Keratinocyte (primary cell): ENCODE results near the gene GCFC2.

Experiments
- EZH2 ChIP-seq: IDR thresholded peaks from one replicate; pipeline ENCODE4 v1.6.1; 2012; ENCODE audit warnings: inconsistent platforms, mild to moderate bottlenecking, low read length, moderate library complexity
- TF ChIP-seq, protein P1 (sequence below), 3 experiments: IDR thresholded peaks in 1 of 3; conservative IDR thresholded peaks in 1 of 3; optimal IDR thresholded peaks in 1 of 3; 2 replicates in 2 of 3; 3 replicates in 1 of 3; pipeline versions ENCODE3 to v1.5.1; 2011; ENCODE audit warnings: low read length in 3 of 3, mild to moderate bottlenecking in 3 of 3, moderate library complexity in 2 of 3, control low read depth in 1 of 3, inconsistent platforms in 1 of 3; ENCODE audit not compliant: insufficient read depth in 2 of 3; ENCODE audit errors: extremely low read depth in 1 of 3

DNA sequence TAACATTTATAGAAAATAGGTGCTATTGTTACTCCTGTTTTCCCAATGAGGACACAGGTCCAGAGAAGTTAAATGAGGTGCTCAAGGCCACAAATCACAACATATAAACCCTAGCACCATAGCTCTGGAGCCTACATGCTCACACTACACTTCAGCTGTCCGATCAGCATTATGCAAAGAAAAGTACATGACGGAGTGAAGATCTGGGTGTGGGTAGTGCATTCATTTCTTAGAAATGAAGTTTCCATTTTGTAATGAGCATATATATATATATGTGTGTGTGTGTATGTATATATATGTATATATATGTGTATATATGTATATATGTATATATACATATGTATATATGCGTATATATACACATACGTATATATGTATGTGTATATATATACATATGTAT is 94.3 kb downstream of the GCFC2 start:
- TF ChIP-seq, protein P1, sequence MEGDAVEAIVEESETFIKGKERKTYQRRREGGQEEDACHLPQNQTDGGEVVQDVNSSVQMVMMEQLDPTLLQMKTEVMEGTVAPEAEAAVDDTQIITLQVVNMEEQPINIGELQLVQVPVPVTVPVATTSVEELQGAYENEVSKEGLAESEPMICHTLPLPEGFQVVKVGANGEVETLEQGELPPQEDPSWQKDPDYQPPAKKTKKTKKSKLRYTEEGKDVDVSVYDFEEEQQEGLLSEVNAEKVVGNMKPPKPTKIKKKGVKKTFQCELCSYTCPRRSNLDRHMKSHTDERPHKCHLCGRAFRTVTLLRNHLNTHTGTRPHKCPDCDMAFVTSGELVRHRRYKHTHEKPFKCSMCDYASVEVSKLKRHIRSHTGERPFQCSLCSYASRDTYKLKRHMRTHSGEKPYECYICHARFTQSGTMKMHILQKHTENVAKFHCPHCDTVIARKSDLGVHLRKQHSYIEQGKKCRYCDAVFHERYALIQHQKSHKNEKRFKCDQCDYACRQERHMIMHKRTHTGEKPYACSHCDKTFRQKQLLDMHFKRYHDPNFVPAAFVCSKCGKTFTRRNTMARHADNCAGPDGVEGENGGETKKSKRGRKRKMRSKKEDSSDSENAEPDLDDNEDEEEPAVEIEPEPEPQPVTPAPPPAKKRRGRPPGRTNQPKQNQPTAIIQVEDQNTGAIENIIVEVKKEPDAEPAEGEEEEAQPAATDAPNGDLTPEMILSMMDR (optimal IDR thresholded peaks at IDR 0.05 in 1 of 3, IDR thresholded peaks at IDR 0.05 in 1 of 3, conservative IDR thresholded peaks at IDR 0.05 in 1 of 3; ENCODE audit: extremely low read depth in 1 of 3, insufficient read depth in 2 of 3, low read length in 3 of 3) = no peak
- no peak for TF ChIP-seq EZH2
